ENCODE data around the gene RSKR.

- TF ChIP-seq, protein P1, sequence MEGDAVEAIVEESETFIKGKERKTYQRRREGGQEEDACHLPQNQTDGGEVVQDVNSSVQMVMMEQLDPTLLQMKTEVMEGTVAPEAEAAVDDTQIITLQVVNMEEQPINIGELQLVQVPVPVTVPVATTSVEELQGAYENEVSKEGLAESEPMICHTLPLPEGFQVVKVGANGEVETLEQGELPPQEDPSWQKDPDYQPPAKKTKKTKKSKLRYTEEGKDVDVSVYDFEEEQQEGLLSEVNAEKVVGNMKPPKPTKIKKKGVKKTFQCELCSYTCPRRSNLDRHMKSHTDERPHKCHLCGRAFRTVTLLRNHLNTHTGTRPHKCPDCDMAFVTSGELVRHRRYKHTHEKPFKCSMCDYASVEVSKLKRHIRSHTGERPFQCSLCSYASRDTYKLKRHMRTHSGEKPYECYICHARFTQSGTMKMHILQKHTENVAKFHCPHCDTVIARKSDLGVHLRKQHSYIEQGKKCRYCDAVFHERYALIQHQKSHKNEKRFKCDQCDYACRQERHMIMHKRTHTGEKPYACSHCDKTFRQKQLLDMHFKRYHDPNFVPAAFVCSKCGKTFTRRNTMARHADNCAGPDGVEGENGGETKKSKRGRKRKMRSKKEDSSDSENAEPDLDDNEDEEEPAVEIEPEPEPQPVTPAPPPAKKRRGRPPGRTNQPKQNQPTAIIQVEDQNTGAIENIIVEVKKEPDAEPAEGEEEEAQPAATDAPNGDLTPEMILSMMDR (IDR thresholded peaks at IDR 0.05), result no peak
- TF ChIP-seq POLR2A (IDR thresholded peaks at IDR 0.05), result no peak
These were observed 44.5 kb downstream of the RSKR start for GRCh38 chr17:28569446-28569845.
